K562 (cell line): ENCODE measurements around the gene CARD10. TPM values are rescaled to one million over a fixed set of nuclear protein-coding genes. Genes with fewer than 3 reads are reported as not detected.

Experiments used
- BCOR ChIP-seq: fragments of 450-650 bp; IDR thresholded peaks from 2 replicates; pipeline ENCODE4 v1.6.1; 2016
- BRCA1 ChIP-seq, 2 experiments: fragments of 450-650 bp in 1 of 2; sonication (generic) in 1 of 2; formaldehyde crosslinking in 1 of 2; IDR thresholded peaks; 2 replicates each; pipeline versions ENCODE4 v1.5.0 to v1.6.1; 2017 to 2020; ENCODE audit warnings: mild to moderate bottlenecking in 1 of 2, missing genetic modification reagents in 1 of 2
- CREB1 ChIP-seq, 2 experiments: sonication (generic) in 1 of 2; formaldehyde crosslinking in 1 of 2; IDR thresholded peaks; 2 replicates each; pipeline versions ENCODE4 v1.6.1 to v1.8.0; 2012 to 2022; ENCODE audit warnings: inconsistent platforms in 1 of 2, mild to moderate bottlenecking in 1 of 2, missing genetic modification reagents in 1 of 2, moderate library complexity in 1 of 2
- GABPB1 ChIP-seq: sonication (generic); formaldehyde crosslinking; IDR thresholded peaks from 2 replicates; pipeline ENCODE4 v1.8.0; 2022; ENCODE audit warnings: mild to moderate bottlenecking, missing genetic modification reagents
- GATA2 ChIP-seq: sonication (generic); formaldehyde crosslinking; IDR thresholded peaks from 2 replicates; pipeline ENCODE4 v1.4.0; 2020; ENCODE audit warnings: mild to moderate bottlenecking, missing genetic modification reagents
- HEY1 ChIP-seq: fragments of 250-450 bp; sonication (Bioruptor Pico); IDR thresholded peaks from 2 replicates; pipeline ENCODE4 v1.5.0; 2020; ENCODE audit warnings: mild to moderate bottlenecking, moderate library complexity, borderline replicate concordance
- MTA2 ChIP-seq: fragments of 450-650 bp; IDR thresholded peaks from 2 replicates; pipeline ENCODE4 v1.6.1; 2016; ENCODE audit warnings: low read depth
- MYNN ChIP-seq, 2 experiments: sonication (generic); formaldehyde crosslinking in 1 of 2; IDR thresholded peaks; 2 replicates each; pipeline versions ENCODE4 v1.5.0 to v1.6.1; 2016 to 2020; ENCODE audit warnings: antibody characterized with exemption in 1 of 2, missing genetic modification reagents in 1 of 2
- NCOR1 ChIP-seq: fragments of 450-650 bp; IDR thresholded peaks from 2 replicates; pipeline ENCODE4 v1.6.1; 2016; ENCODE audit warnings: mild to moderate bottlenecking, moderate library complexity
- NEUROD1 ChIP-seq: fragments of 150-350 bp; IDR thresholded peaks from 2 replicates; pipeline ENCODE4 v1.6.1; 2014; ENCODE audit warnings: borderline replicate concordance, low read length, low read depth; ENCODE audit not compliant: partially characterized antibody
- PML ChIP-seq: IDR thresholded peaks from 2 replicates; pipeline ENCODE4 v1.6.1; 2012; ENCODE audit warnings: low read length, inconsistent platforms
- RBM22 ChIP-seq: fragments of 200-400 bp; formaldehyde crosslinking; IDR thresholded peaks from 2 replicates; pipeline ENCODE4 v1.6.1; 2018; ENCODE audit warnings: low read length, low read depth; ENCODE audit not compliant: poor library complexity, severe bottlenecking
- RBM34 ChIP-seq: fragments of 200-400 bp; formaldehyde crosslinking; IDR thresholded peaks from 2 replicates; pipeline ENCODE4 v1.6.1; 2018; ENCODE audit warnings: low read length, borderline replicate concordance; ENCODE audit not compliant: insufficient read depth
- ZBTB7A ChIP-seq: IDR thresholded peaks from 2 replicates; pipeline ENCODE4 v1.6.1; 2011; ENCODE audit warnings: low read depth, mild to moderate bottlenecking, low read length, moderate library complexity, borderline replicate concordance; ENCODE audit not compliant: control insufficient read depth
- ZFP36 ChIP-seq: fragments of 150-350 bp; IDR thresholded peaks from 2 replicates; pipeline ENCODE4 v1.6.1; 2018; ENCODE audit warnings: low read length, low read depth; ENCODE audit not compliant: partially characterized antibody
- polyA plus RNA-seq, 8 experiments: library from polyadenylated mRNA; depleted of rRNA in 4 of 8; stranded (reverse) in 5 of 8; unstranded in 3 of 8; fragments of >200 nt; fragmentation: Nextera tagmentation in 2 of 8; fragmentation: Illumina TruSeq in 1 of 8; extraction: Ambion mirVana in 2 of 8; extraction: Trizol in 1 of 8; gene quantifications; 2 replicates each; pipeline versions ENCODE4 v1.2.1 to v1.2.3, GENCODE V29; 2011 to 2014; ENCODE audit warnings: inconsistent platforms in 1 of 8, missing spikeins in 1 of 8
- total RNA-seq, 7 experiments: library from RNA; depleted of rRNA in 6 of 7; stranded (reverse); fragments of >200 nt in 6 of 7; fragmentation: Illumina TruSeq in 2 of 7; extraction: Trizol in 2 of 7; gene quantifications; 2 replicates each; pipeline versions ENCODE4 v1.2.1 to v1.2.3, GENCODE V29; 2011 to 2021; ENCODE audit warnings: low replicate concordance in 1 of 7
- TF ChIP-seq, protein P1 (sequence below): fragments of 450-650 bp; IDR thresholded peaks from 2 replicates; pipeline ENCODE4 v1.6.1; 2016
- TF ChIP-seq, protein P2 (sequence below), 2 experiments: fragments of 450-650 bp in 1 of 2; sonication (generic) in 1 of 2; formaldehyde crosslinking in 1 of 2; IDR thresholded peaks in 1 of 2; conservative IDR thresholded peaks in 1 of 2; 2 replicates each; pipeline versions ENCODE4 v1.6.1 to v1.8.1; 2016 to 2023; ENCODE audit warnings: mild to moderate bottlenecking in 2 of 2, moderate library complexity in 2 of 2, inconsistent platforms in 1 of 2, missing genetic modification reagents in 1 of 2
- TF ChIP-seq, protein P3 (sequence below): fragments of 250-450 bp; sonication (Bioruptor Pico); IDR thresholded peaks from 2 replicates; pipeline ENCODE4 v1.4.0; 2020

Gene CARD10
- total and polyA plus RNA-seq, 9 of the 15 experiments (the other 6 are each of a cell fraction or from before 2014, with no cell fraction given), result 0.13 to 5.8 (median 1.6) TPM

DNA sequence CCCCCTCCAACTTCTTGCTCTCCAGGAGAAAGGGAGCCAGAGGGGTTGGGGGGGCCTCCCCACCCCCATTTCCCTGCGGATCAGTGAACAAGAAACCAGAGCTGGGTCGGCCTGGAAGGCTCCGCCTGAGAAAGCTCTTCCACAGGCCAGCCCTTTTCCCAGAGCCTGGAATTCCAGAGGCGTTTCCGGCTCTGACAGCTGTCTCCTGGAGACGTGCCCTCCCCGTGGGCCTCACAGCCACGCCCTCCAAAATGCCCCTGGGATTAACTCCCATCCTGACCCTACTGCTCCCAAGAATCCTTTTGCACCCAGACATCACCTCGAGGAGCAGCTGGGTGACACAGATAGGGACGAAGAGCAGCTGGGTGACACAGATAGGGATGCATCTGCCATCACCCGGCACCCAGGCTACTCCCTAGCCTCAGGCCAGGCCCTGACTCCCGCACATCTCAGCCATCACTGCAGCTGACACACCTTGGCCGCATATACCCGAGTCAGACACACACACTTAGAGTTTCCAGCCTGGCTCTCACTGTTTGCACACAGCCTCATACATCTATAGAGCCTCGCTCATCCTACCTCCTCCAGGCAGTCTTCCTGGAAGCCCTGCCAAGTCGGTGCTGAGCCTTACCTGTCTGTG lies 33.4 kb upstream of the CARD10 start (continued):
- TF ChIP-seq BRCA1 (IDR thresholded peaks at IDR 0.05), result no peak
- TF ChIP-seq BRCA1 (CRISPR knock-in tag; IDR thresholded peaks at IDR 0.05), result no peak
- TF ChIP-seq NCOR1, result peak; percentile 98
- TF ChIP-seq, protein P1, sequence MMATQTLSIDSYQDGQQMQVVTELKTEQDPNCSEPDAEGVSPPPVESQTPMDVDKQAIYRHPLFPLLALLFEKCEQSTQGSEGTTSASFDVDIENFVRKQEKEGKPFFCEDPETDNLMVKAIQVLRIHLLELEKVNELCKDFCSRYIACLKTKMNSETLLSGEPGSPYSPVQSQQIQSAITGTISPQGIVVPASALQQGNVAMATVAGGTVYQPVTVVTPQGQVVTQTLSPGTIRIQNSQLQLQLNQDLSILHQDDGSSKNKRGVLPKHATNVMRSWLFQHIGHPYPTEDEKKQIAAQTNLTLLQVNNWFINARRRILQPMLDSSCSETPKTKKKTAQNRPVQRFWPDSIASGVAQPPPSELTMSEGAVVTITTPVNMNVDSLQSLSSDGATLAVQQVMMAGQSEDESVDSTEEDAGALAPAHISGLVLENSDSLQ, result peak; percentile 69
- TF ChIP-seq MYNN (IDR thresholded peaks at IDR 0.05), result peak; percentile 90
- TF ChIP-seq MYNN (CRISPR knock-in tag; IDR thresholded peaks at IDR 0.05), result no peak
- TF ChIP-seq MTA2, result peak; percentile 99
- peak; percentile 97 for TF ChIP-seq PML
- TF ChIP-seq GATA2, result peak; percentile 99
- no peak for TF ChIP-seq RBM22
- TF ChIP-seq BCOR, result peak; percentile 85
- TF ChIP-seq GABPB1, result 0 out of 2 replicates have a peak, but pooled peaks have one; percentile 40
- TF ChIP-seq NEUROD1, result peak; percentile 91
- peak; percentile 67 for TF ChIP-seq CREB1 (IDR thresholded peaks at IDR 0.05)
- TF ChIP-seq CREB1 (CRISPR knock-in tag; IDR thresholded peaks at IDR 0.05), result peak; percentile 42; the same call in 1 of the 2 replicates
- TF ChIP-seq HEY1 (CRISPR knock-in tag), result no peak
- TF ChIP-seq, protein P2, sequence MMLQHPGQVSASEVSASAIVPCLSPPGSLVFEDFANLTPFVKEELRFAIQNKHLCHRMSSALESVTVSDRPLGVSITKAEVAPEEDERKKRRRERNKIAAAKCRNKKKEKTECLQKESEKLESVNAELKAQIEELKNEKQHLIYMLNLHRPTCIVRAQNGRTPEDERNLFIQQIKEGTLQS (IDR thresholded peaks at IDR 0.05), result peak; percentile 36; the same call in 1 of the 2 replicates
- TF ChIP-seq, protein P2 (CRISPR knock-in tag; conservative IDR thresholded peaks at IDR 0.05), result no peak
- TF ChIP-seq, protein P3, sequence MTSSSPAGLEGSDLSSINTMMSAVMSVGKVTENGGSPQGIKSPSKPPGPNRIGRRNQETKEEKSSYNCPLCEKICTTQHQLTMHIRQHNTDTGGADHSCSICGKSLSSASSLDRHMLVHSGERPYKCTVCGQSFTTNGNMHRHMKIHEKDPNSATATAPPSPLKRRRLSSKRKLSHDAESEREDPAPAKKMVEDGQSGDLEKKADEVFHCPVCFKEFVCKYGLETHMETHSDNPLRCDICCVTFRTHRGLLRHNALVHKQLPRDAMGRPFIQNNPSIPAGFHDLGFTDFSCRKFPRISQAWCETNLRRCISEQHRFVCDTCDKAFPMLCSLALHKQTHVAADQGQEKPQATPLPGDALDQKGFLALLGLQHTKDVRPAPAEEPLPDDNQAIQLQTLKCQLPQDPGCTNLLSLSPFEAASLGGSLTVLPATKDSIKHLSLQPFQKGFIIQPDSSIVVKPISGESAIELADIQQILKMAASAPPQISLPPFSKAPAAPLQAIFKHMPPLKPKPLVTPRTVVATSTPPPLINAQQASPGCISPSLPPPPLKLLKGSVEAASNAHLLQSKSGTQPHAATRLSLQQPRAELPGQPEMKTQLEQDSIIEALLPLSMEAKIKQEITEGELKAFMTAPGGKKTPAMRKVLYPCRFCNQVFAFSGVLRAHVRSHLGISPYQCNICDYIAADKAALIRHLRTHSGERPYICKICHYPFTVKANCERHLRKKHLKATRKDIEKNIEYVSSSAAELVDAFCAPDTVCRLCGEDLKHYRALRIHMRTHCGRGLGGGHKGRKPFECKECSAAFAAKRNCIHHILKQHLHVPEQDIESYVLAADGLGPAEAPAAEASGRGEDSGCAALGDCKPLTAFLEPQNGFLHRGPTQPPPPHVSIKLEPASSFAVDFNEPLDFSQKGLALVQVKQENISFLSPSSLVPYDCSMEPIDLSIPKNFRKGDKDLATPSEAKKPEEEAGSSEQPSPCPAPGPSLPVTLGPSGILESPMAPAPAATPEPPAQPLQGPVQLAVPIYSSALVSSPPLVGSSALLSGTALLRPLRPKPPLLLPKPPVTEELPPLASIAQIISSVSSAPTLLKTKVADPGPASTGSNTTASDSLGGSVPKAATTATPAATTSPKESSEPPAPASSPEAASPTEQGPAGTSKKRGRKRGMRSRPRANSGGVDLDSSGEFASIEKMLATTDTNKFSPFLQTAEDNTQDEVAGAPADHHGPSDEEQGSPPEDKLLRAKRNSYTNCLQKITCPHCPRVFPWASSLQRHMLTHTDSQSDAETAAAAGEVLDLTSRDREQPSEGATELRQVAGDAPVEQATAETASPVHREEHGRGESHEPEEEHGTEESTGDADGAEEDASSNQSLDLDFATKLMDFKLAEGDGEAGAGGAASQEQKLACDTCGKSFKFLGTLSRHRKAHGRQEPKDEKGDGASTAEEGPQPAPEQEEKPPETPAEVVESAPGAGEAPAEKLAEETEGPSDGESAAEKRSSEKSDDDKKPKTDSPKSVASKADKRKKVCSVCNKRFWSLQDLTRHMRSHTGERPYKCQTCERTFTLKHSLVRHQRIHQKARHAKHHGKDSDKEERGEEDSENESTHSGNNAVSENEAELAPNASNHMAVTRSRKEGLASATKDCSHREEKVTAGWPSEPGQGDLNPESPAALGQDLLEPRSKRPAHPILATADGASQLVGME, result 0 out of 2 replicates have a peak, but pooled peaks have one; percentile 25
- no peak; the same call in 1 of the 2 replicates for TF ChIP-seq ZBTB7A
- no peak for TF ChIP-seq RBM34
- TF ChIP-seq ZFP36, result peak; percentile 96
